Neural crest cell (in vitro differentiated cells): ENCODE data around the gene PPL. TPM values are rescaled to one million over a fixed set of nuclear protein-coding genes. Genes with fewer than 3 reads are reported as not detected.

ENCODE experiments used
- DNase-seq: peaks from one replicate; pipeline ENCODE4 v3.0.0; 2021; ENCODE audit warnings: low read depth, mixed read lengths, low spot score
- H3K27ac Mint-ChIP-seq: one replicate; pipeline ENCODE4 v1.8.0; 2021; ENCODE audit warnings: mild to moderate bottlenecking, mixed read lengths; ENCODE audit not compliant: unreplicated experiment
- H3K27me3 Mint-ChIP-seq: 2 replicates; pipeline ENCODE4 v1.8.0; 2021; ENCODE audit warnings: low read depth, mild to moderate bottlenecking, mixed read lengths
- H3K36me3 Mint-ChIP-seq: 2 replicates; pipeline ENCODE4 v1.8.0; 2021; ENCODE audit warnings: low read depth, mild to moderate bottlenecking, mixed read lengths
- H3K4me1 Mint-ChIP-seq: 2 replicates; pipeline ENCODE4 v1.8.0; 2021; ENCODE audit warnings: mixed read lengths
- H3K4me3 Mint-ChIP-seq: one replicate; pipeline ENCODE4 v1.8.0; 2021; ENCODE audit warnings: mild to moderate bottlenecking, mixed read lengths
- H3K9me3 Mint-ChIP-seq: 2 replicates; pipeline ENCODE4 v1.8.0; 2021; ENCODE audit warnings: mixed read lengths
- CTCF ChIP-seq: fragments of 200-600 bp; sonication (generic); conservative IDR thresholded peaks from 2 replicates; pipeline ENCODE4 v1.5.0; 2021; ENCODE audit warnings: antibody characterized with exemption, mild to moderate bottlenecking
- total RNA-seq: library from RNA; stranded (reverse); gene quantifications from 2 replicates; pipeline ENCODE4 v1.2.1, GENCODE V29; 2021

PPL gene
- total RNA-seq, 1 donor from 2014 or later = 0.26 TPM

GRCh38 chr16:4938683-4939030 lies 1.7 kb upstream of the PPL start:
- Mint-ChIP-seq H3K27me3 (peaks cover 61% of the 10 kb centered on the region), H3K9me3 (no peaks in the 10 kb centered on the region), H3K4me3 (no peak overlapping the region), H3K36me3 (no peaks in the 10 kb centered on the region), H3K4me1 (peaks cover 12% of the 10 kb centered on the region), H3K27ac (no peak overlapping the region)
- DNase-seq = no peak
- no peak for TF ChIP-seq CTCF

GRCh38 chr16:4937782-4938682 lies 1.1 kb upstream of the PPL start:
- Mint-ChIP-seq H3K36me3 (no peaks in the 10 kb centered on the region), H3K4me3 (peak overlapping the region; percentile 73), H3K27me3 (peaks cover 65% of the 10 kb centered on the region), H3K4me1 (peaks cover 6% of the 10 kb centered on the region), H3K27ac (no peak overlapping the region), H3K9me3 (no peaks in the 10 kb centered on the region)
- no peak for TF ChIP-seq CTCF
- no peak for DNase-seq

GRCh38 chr16:4936181-4936990 lies 562 bp downstream of the PPL start:
- TF ChIP-seq CTCF = no peak
- Mint-ChIP-seq H3K36me3 (no peaks in the 10 kb centered on the region), H3K4me3 (no peak overlapping the region), H3K27me3 (peaks cover 68% of the 10 kb centered on the region), H3K9me3 (no peaks in the 10 kb centered on the region), H3K27ac (no peak overlapping the region), H3K4me1 (peaks cover 4% of the 10 kb centered on the region)
- no peak for DNase-seq

- no peaks in the 10 kb centered on the region for H3K36me3 Mint-ChIP-seq
- peaks cover 73% of the 10 kb centered on the region for H3K27me3 Mint-ChIP-seq
- H3K4me1 Mint-ChIP-seq = peaks cover 4% of the 10 kb centered on the region
- no peak for TF ChIP-seq CTCF
- no peak for DNase-seq
- no peak overlapping the region for H3K27ac Mint-ChIP-seq
- no peaks in the 10 kb centered on the region for H3K9me3 Mint-ChIP-seq
- no peak overlapping the region for H3K4me3 Mint-ChIP-seq
Measured at GRCh38 chr16:4935241-4935855, 1.6 kb downstream of the PPL start.

GRCh38 chr16:4934591-4934990 lies 2.4 kb downstream of the PPL start:
- H3K27me3 Mint-ChIP-seq = peaks cover 75% of the 10 kb centered on the region
- no peaks in the 10 kb centered on the region for H3K36me3 Mint-ChIP-seq
- no peak overlapping the region for H3K27ac Mint-ChIP-seq
- no peak for DNase-seq
- no peak overlapping the region for H3K4me3 Mint-ChIP-seq
- peaks cover 4% of the 10 kb centered on the region for H3K4me1 Mint-ChIP-seq
- no peak for TF ChIP-seq CTCF
- no peaks in the 10 kb centered on the region for H3K9me3 Mint-ChIP-seq
